Endothelial cell of umbilical vein (primary cell): ENCODE data around the gene RASD1. TPM values are rescaled to one million over a fixed set of nuclear protein-coding genes. Genes with fewer than 3 reads are reported as not detected.

Experiments
- BruUV-seq: library from RNA; stranded (reverse); fragments of 400-500 nt; replicated peaks from 2 replicates; lab custom pipeline; 2021; lab: Mats Ljungman, UMichigan
- CTCF ChIA-PET: fragments of 300-600, 350-600 bp; sonication (Branson Sonifier 250); formaldehyde crosslinking; loops from one replicate; lab custom pipeline; 2021; ENCODE audit warnings: antibody characterized with exemption, inconsistent platforms; lab: Charles Lee
- POLR2A ChIA-PET: fragments of 300-600, 350-600 bp; sonication (Branson Sonifier 250); formaldehyde crosslinking; loops from one replicate; lab custom pipeline; 2021; ENCODE audit warnings: antibody characterized with exemption, inconsistent platforms; lab: Charles Lee
- DNase-seq: peaks from one replicate; pipeline ENCODE4 v3.0.0-alpha.2; 2011; ENCODE audit warnings: low read depth, low spot score
- FAIRE-seq: peaks from 2 replicates; lab custom pipeline; 2011; peaks lifted over from hg19 to GRCh38; lab: Jason Lieb, UNC
- H2AFZ ChIP-seq: 2 replicates; pipeline ENCODE4 v1.6.0; 2012; ENCODE audit warnings: low read depth, low read length, control low read depth, inconsistent platforms
- H3K27ac ChIP-seq: 2 replicates; pipeline ENCODE4 v1.5.1; 2011; ENCODE audit warnings: low read depth, mild to moderate bottlenecking, control low read depth, low read length, moderate library complexity; ENCODE audit not compliant: insufficient read depth
- H3K27me3 ChIP-seq, 2 experiments: 2 replicates each; pipeline versions ENCODE4 v1.6.0 to v1.6.1; 2011; ENCODE audit warnings: low read length in 2 of 2, mixed read lengths in 1 of 2; ENCODE audit not compliant: control insufficient read depth in 2 of 2, insufficient read depth in 2 of 2
- H3K36me3 ChIP-seq, 2 experiments: 2 replicates in 1 of 2; 3 replicates in 1 of 2; pipeline ENCODE4 v1.5.1; 2011; ENCODE audit warnings: low read length in 2 of 2, mild to moderate bottlenecking in 1 of 2, moderate library complexity in 1 of 2; ENCODE audit not compliant: control insufficient read depth in 2 of 2, insufficient read depth in 2 of 2; ENCODE audit errors: extremely low read depth in 1 of 2
- H3K4me1 ChIP-seq: 3 replicates; pipeline ENCODE4 v1.5.1; 2011; ENCODE audit warnings: mild to moderate bottlenecking, low read length; ENCODE audit not compliant: control insufficient read depth, insufficient read depth; ENCODE audit errors: extremely low read depth
- H3K4me2 ChIP-seq: 2 replicates; pipeline ENCODE4 v1.6.1; 2011; ENCODE audit warnings: low read length, control low read depth, mixed read lengths; ENCODE audit not compliant: insufficient read depth
- H3K4me3 ChIP-seq, 3 experiments: fragments of 200-600 bp in 1 of 3; sonication (generic), shearing (Covaris generic) in 1 of 3; replicated peaks in 1 of 3; 2 replicates each; pipeline ENCODE4 v1.5.1; 2011 to 2016; ENCODE audit warnings: control low read depth in 3 of 3, low read length in 3 of 3, mild to moderate bottlenecking in 2 of 3, inconsistent platforms in 1 of 3, low read depth in 1 of 3, moderate library complexity in 1 of 3; ENCODE audit not compliant: insufficient read depth in 1 of 3
- H3K79me2 ChIP-seq: 2 replicates; pipeline ENCODE4 v1.6.0; 2012; ENCODE audit warnings: low read length, inconsistent platforms; ENCODE audit not compliant: control insufficient read depth, insufficient read depth
- H3K9ac ChIP-seq: replicated peaks from 2 replicates; pipeline ENCODE3; 2011; ENCODE audit warnings: low read length, control low read depth; ENCODE audit not compliant: insufficient read depth; ENCODE audit errors: extremely low read depth
- H3K9me1 ChIP-seq: replicated peaks from 3 replicates; pipeline ENCODE4 v1.6.0; 2011; ENCODE audit warnings: mild to moderate bottlenecking, low read length; ENCODE audit not compliant: control insufficient read depth, insufficient read depth; ENCODE audit errors: extremely low read depth
- H3K9me3 ChIP-seq: replicated peaks from 2 replicates; pipeline ENCODE4 v1.5.1; 2012; ENCODE audit warnings: low read length, inconsistent platforms; ENCODE audit not compliant: control insufficient read depth, insufficient read depth
- H4K20me1 ChIP-seq: replicated peaks from 2 replicates; pipeline ENCODE3; 2011; ENCODE audit warnings: mild to moderate bottlenecking, low read length; ENCODE audit not compliant: control insufficient read depth, insufficient read depth; ENCODE audit errors: extremely low read depth
- EZH2 ChIP-seq: IDR thresholded peaks from 2 replicates; pipeline ENCODE4 v1.6.1; 2012; ENCODE audit warnings: borderline replicate concordance, low read depth, mild to moderate bottlenecking, moderate library complexity, low read length, inconsistent platforms; ENCODE audit not compliant: severe bottlenecking
- FOS ChIP-seq: IDR thresholded peaks from 2 replicates; pipeline ENCODE4 v1.6.1; 2011; ENCODE audit warnings: mild to moderate bottlenecking, low read length, moderate library complexity, borderline replicate concordance; ENCODE audit not compliant: insufficient read depth
- GATA2 ChIP-seq: IDR thresholded peaks from 2 replicates; pipeline ENCODE4 v1.7.0; 2011; ENCODE audit warnings: low read depth, mild to moderate bottlenecking, moderate library complexity, mixed read lengths, low read length; ENCODE audit not compliant: insufficient read length, insufficient read depth
- JUN ChIP-seq: IDR thresholded peaks from 2 replicates; pipeline ENCODE4 v1.6.1; 2011; ENCODE audit warnings: borderline replicate concordance, low read depth; ENCODE audit not compliant: insufficient read length, insufficient read depth
- MYC ChIP-seq: IDR thresholded peaks from one replicate; pipeline ENCODE4 v1.6.1; 2011; ENCODE audit warnings: mild to moderate bottlenecking, low read depth, low read length
- POLR2A ChIP-seq: IDR thresholded peaks from 2 replicates; pipeline ENCODE4 v1.6.1; 2012; ENCODE audit warnings: low read depth, mild to moderate bottlenecking, control low read depth, low read length
- POLR2AphosphoS5 ChIP-seq: IDR thresholded peaks from 2 replicates; pipeline ENCODE4 v1.6.1; 2012; ENCODE audit warnings: low read depth, mild to moderate bottlenecking, control low read depth, low read length, moderate library complexity; ENCODE audit not compliant: insufficient read depth
- dilution Hi-C: fragments of 300-500 bp; cut with MboI; formaldehyde crosslinking; loops from one replicate; pipeline ENCODE4 v1.15.0; 2019; ENCODE audit warnings: low sequenced_read_pairs; ENCODE audit not compliant: extremely low pct_ligation_motif_present
- intact Hi-C: fragments of 100-400 bp; cut with micrococcal nuclease; formaldehyde crosslinking; loops from one replicate; pipeline ENCODE4 v1.10.0; 2022
- polyA plus RNA-seq, 4 experiments: library from polyadenylated mRNA; depleted of rRNA in 3 of 4; stranded (reverse) in 3 of 4; unstranded in 1 of 4; fragments of >200 nt; gene quantifications; 2 replicates each; pipeline versions ENCODE4 v1.2.1 to v1.2.3, GENCODE V29; 2011 to 2012; ENCODE audit warnings: missing spikeins in 1 of 4
- total RNA-seq: library from RNA; stranded (reverse); gene quantifications from 2 replicates; pipeline ENCODE4 v1.2.3, GENCODE V29; 2021
- TF ChIP-seq, protein P1 (sequence below), 2 donors: IDR thresholded peaks; 1 replicate in 1 of 2; 2 replicates in 1 of 2; pipeline ENCODE4 v1.5.1; 2011; ENCODE audit warnings: low read length in 2 of 2, mild to moderate bottlenecking in 2 of 2, moderate library complexity in 2 of 2, control low read depth in 1 of 2, inconsistent platforms in 1 of 2, low read depth in 1 of 2; ENCODE audit not compliant: insufficient read depth in 1 of 2; ENCODE audit errors: extremely low read depth in 1 of 2
- TF ChIP-seq, protein P2 (sequence below): IDR thresholded peaks from 2 replicates; pipeline ENCODE4 v1.6.1; 2011; ENCODE audit not compliant: insufficient read depth, insufficient read length

RASD1 gene
- total and polyA plus RNA-seq, 2 donors (not counting 3 experiments of a cell fraction or from before 2014, with no cell fraction given) = 4.2 to 15.7 TPM

DNA sequence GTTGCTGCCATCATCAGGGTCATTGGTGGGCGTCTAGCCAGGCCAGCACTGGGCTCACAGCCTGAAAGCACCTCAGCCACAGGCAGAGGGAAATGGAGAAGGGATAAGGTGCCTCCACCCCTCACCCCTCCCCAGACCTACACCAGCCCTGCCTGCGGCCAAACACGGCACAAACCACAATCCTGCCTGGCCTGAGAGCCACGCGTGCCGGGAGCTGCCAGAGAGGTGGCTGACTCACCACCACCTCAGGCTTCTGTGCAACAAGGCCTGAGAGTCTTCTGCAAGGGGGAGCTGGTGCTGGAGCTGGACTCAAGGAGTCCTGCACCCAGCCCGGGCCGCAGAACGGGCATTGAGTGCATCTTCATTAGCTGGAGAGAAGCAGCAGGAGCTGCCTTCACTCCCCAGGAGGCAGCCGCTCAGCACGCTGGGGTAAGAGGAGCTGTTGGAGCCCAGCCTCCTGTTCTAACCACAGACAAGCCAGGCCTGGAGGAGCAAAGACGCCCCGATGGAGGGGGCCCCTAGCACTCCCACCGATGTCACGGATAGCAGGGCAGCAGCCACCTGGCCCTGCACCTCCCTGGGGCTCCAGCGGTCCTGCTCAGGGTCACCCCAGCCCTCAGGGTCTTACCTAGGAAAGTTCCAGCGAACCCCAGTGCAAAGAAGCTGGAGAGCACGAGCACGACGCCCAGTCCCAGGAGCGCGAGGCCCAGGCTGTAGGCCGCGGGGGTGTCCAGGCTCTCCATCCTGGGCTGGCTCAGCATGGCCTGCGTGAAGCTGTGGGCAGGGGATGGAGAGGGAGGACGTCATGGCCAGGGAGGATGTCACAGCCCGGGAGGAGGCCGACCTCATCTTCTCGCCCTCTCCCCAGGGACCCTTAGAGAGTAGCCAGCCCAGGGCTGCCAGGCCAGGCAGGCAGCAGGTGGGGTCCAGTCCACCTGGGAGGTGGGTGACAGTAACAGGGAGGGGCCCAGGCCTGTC lies 16.0 kb upstream of the RASD1 start:
- no peak overlapping the region for H2AFZ ChIP-seq
- H3K27me3 ChIP-seq = no peaks in the 10 kb centered on the region
- no peaks in the 10 kb centered on the region for H3K79me2 ChIP-seq
- H3K4me3 ChIP-seq = no peak overlapping the region
- DNase-seq (no peak), FAIRE-seq (no peak)
- no peaks in the 10 kb centered on the region for H3K36me3 ChIP-seq
- H3K9ac ChIP-seq = no peak overlapping the region
- POLR2A ChIA-PET = interaction anchor here (1.0 kb wide), 1 partner anchor 15 kb away, joined by 3 read pairs; no protein-coding TSS in a partner anchor
- dilution Hi-C loops = no loop called here
- H3K9me1 ChIP-seq = no peaks in the 10 kb centered on the region
- CTCF ChIA-PET = interaction anchor here (1.2 to 4.5 kb wide), 4 partner anchors 11 to 101 kb away, joined by 4 to 37 read pairs (median 6); partner anchors contain the start of gene RASD1
- no peaks in the 10 kb centered on the region for H3K9me3 ChIP-seq
- H3K27ac ChIP-seq = no peak overlapping the region
- intact Hi-C loops = no loop called here
- TF ChIP-seq MYC = no peak
- TF ChIP-seq JUN = no peak
- TF ChIP-seq POLR2A = no peak
- TF ChIP-seq, protein P1, sequence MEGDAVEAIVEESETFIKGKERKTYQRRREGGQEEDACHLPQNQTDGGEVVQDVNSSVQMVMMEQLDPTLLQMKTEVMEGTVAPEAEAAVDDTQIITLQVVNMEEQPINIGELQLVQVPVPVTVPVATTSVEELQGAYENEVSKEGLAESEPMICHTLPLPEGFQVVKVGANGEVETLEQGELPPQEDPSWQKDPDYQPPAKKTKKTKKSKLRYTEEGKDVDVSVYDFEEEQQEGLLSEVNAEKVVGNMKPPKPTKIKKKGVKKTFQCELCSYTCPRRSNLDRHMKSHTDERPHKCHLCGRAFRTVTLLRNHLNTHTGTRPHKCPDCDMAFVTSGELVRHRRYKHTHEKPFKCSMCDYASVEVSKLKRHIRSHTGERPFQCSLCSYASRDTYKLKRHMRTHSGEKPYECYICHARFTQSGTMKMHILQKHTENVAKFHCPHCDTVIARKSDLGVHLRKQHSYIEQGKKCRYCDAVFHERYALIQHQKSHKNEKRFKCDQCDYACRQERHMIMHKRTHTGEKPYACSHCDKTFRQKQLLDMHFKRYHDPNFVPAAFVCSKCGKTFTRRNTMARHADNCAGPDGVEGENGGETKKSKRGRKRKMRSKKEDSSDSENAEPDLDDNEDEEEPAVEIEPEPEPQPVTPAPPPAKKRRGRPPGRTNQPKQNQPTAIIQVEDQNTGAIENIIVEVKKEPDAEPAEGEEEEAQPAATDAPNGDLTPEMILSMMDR (IDR thresholded peaks at IDR 0.05; ENCODE audit: extremely low read depth in 1 of 2, insufficient read depth in 1 of 2, low read depth in 1 of 2, low read length in 2 of 2) = no peak
- no peak for TF ChIP-seq POLR2AphosphoS5
- no peak for TF ChIP-seq EZH2
- TF ChIP-seq FOS = no peak
- TF ChIP-seq GATA2 = no peak
- TF ChIP-seq, protein P2, sequence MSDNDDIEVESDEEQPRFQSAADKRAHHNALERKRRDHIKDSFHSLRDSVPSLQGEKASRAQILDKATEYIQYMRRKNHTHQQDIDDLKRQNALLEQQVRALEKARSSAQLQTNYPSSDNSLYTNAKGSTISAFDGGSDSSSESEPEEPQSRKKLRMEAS = no peak
- H3K4me2 ChIP-seq = no peak overlapping the region
- BruUV-seq = no TSS peak
- no peaks in the 10 kb centered on the region for H4K20me1 ChIP-seq
- no peaks in the 10 kb centered on the region for H3K4me1 ChIP-seq
